ENCODE measurements around the gene UST. TPM values are rescaled to one million over a fixed set of nuclear protein-coding genes. Genes with fewer than 3 reads are reported as not detected.

The UST gene
- total RNA-seq, 2 donors from 2014 or later = 4.3 to 5.3 TPM

DNA sequence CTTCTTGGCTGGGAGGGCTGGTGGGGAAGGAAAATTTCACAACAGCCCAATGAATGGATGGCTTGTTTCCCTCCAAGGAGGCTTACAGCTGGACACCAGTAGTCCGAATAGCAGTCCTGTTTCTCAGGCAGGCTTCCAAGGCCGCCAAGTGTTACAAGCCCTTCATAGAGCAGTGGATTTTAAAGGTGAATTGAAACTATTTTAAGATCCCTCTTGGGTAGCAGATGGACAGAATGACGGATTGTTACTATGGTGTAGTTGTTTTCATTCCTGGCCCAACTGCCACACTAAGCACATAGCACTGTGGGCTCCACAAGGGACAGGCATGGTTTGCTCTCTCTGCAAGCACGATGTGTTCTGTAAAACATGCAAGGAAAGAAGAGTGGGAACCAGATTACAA, 367.3 kb downstream of the UST start:
- no peak for DNase-seq (ENCODE audit: low spot score)
- Histone ChIP-seq H3K4me1 (no peaks in the 10 kb centered on the region), H3K27me3 (no peaks in the 10 kb centered on the region), H3K36me3 (no peaks in the 10 kb centered on the region), H3K27ac (no peak overlapping the region), H3K4me3 (no peak overlapping the region), H3K9me3 (no peaks in the 10 kb centered on the region)
- no peak for TF ChIP-seq CTCF (IDR thresholded peaks at IDR 0.05)

GRCh38 chr6:149118737-149119653, 372.2 kb downstream of the UST start:
- Histone ChIP-seq H3K36me3 (no peaks in the 10 kb centered on the region), H3K4me1 (no peaks in the 10 kb centered on the region), H3K9me3 (no peaks in the 10 kb centered on the region), H3K4me3 (no peak overlapping the region), H3K27me3 (no peaks in the 10 kb centered on the region), H3K27ac (no peak overlapping the region)
- no peak for TF ChIP-seq CTCF (IDR thresholded peaks at IDR 0.05)
- no peak for DNase-seq (ENCODE audit: low spot score)

DNA sequence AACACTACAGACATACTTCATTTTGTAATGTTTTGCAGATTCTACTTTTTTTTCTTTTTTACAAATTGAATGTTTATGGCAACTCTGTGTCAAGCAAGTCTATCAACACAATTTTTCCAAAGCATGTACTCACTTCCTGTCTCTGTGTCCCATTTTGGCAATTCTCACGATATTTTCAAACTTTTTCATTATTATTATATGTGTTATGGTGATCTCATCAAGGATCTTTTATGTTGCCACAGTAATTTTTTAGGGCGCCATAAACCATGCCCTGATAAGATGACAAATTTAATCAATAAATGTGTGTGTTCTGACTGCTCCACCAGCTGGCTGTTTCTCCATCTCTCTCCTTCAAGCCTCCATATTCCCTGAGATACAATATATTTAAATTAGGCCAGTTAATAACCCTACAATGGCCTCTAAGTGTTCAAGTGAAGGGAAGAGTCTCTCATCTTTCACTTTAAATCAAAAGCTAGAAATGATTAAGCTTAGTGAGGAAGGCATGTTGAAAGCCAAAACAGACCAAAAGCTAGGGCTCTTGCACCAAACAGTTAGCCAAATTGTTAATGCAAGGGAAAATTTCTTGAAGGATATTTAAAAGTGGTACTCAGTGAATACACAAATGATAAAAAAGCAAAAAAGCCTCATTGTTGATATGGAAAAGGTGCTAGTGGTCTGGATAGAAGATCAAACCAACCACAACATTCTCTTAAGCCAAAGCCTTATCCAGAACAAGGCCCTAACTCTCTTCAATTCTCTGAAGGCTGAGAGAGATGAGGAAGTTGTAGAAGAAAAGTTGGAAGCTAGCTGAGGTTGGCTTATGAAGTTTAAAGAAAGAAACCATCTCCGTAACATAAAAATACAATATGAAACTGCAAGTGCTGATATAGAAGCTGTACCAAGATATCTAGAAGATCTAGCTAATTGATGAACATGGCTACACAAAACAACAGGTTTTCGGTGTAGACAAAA, 376.3 kb downstream of the UST start:
- Histone ChIP-seq H3K36me3 (no peaks in the 10 kb centered on the region), H3K4me3 (no peak overlapping the region), H3K27me3 (no peaks in the 10 kb centered on the region), H3K4me1 (no peaks in the 10 kb centered on the region), H3K9me3 (no peaks in the 10 kb centered on the region), H3K27ac (no peak overlapping the region)
- TF ChIP-seq CTCF (IDR thresholded peaks at IDR 0.05) = no peak
- no peak for DNase-seq (ENCODE audit: low spot score)

GRCh38 chr6:149125309-149125708, 378.5 kb downstream of the UST start:
- H3K36me3 ChIP-seq = no peaks in the 10 kb centered on the region
- H3K4me3 ChIP-seq = no peak overlapping the region
- H3K9me3 ChIP-seq = no peaks in the 10 kb centered on the region
- H3K4me1 ChIP-seq = no peaks in the 10 kb centered on the region
- no peak overlapping the region for H3K27ac ChIP-seq
- no peaks in the 10 kb centered on the region for H3K27me3 ChIP-seq
- no peak for TF ChIP-seq CTCF (IDR thresholded peaks at IDR 0.05)
- no peak for DNase-seq (ENCODE audit: low spot score)
